Activated effector memory CD4-positive, alpha-beta T cell treated with Interleukin-2 at 50 U/mL for 16 hours (primary cell): ENCODE data around the gene ZFAND2B.

Source experiments
- DNase-seq: peaks from one replicate; pipeline ENCODE4 v3.0.0-alpha.2; 2020

ZFAND2B gene

DNA sequence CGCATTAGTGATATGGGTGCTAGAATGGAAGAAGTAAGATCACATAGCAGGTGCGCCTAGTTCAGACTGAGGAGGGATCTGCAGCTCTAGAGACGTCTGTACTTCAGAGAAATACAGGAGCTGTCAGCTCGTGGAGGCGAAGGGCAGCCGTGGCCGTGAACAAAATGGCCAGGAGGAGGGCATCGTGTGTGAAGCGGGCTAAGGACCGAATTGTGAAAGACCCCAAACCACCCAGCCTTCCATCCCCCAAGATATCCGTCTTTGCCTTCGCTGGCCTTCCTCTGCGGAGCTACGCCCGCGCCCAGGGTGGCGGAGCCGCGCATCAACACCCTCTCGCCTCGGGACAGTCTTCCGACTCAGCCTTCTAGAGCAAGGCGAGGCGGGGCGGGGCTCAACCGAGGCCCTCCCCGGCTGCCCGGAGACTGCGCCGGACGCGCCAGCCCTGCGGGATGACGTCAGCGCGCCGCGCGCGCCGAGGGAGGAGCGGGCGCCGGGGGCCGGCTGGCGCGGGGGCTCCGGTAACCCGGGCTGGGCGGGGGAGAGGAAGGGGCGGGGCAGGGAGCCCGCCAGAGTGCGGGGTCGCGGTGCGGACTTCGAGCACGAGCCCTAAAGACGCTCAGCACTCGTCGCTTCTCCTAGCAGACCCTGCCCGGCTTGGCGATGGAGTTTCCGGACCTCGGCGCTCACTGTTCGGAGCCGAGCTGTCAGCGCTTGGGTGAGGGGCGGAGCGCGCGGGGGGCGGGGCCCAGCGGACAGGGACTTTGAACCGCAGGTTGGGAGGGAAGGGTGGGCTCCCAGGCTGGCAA lies at the start of gene ZFAND2B:
Gene ZFAND2B, plus strand, starts transcription at position 455 of the 806 bp plus-strand sequence. Its CDS starts 206 bp downstream, at position 661.
- DNase-seq, result peak; percentile 93

- DNase-seq, result no peak
Observed at GRCh38 chr2:219157396-219157795, 49.2 kb upstream of the ZFAND2B start.

- DNase-seq, result no peak
Observed at GRCh38 chr2:219158025-219158424, 48.6 kb upstream of the ZFAND2B start.

DNA sequence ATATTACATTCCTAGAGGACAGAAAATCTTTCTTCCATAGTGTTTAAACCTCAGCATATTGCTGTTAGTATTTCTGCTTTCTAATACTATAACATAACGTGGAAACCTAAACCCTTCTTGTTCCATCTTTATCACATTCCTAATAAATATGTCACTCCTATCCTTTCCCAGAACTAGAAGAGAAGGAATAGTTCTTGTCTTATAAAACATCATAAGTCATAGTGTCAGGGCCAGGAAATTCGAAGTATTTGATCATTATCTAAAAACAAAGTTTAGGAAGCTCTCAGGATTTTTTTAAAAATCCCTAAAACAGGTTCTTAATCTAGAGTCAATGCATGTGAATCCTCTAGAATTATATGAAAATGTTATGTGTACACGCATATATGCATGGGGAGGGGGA lies 48.0 kb upstream of the ZFAND2B start:
- DNase-seq, result no peak

DNA sequence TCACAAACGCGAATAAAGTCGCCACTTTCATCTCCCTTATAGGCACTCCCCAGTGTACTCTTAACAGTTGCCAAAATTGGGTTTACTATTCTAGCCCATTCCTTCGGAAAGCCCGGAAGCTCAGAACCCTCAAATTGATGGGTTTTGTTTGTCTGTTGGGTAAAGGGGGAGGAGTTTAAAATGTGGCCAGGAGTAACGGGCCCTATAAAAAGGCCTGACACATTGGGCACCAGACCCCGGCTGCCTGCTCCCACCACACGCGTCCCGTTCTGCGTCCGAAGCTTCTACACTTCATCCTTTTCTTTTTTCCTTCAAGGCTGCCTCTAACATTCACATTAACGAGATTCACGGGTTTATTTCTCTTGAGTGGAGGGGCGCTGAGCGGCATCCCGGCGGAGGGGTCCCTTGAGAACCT lies 46.8 kb upstream of the ZFAND2B start:
- DNase-seq, result no peak

DNA sequence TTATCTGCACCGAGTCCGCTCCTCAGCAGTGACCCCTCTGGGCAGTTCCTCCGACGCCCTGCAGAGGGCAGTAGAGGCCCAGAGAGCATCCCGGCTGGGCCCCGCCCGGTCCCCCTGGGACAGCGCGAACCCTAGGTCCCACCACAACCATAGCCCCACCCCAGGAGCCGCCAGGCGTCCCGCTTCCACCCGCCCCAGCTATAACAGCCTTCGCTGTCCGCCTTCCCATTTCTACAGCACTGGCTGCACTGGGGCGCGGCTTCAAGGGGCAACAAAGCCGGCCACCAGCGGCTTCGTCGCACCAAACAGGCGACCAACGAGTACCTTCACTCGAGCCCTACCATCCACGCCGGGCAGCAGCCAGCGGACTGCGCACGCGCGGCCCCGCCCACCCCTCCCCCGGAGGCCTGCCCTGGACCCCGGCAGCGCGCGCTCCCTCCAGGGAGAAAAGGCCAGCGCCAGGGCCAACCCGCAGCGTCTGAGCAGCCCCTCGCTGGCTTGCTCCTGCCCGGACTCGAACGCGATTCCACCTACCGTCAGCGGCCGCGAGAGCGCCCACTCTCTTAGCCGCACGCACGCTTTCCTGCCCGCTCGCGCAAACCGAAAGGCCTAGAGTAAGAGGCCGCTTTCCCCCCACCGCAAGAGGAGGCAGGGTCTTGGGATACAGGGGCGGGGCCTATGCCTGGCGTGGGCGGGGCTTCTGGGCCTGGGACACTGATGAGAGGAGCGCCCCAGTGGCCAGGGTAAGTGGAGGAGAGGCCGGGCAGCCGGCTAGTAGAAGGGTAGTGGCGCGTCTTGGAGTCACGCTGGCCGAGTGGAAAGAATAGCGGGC lies 46.2 kb upstream of the ZFAND2B start, which contains the start of gene NHEJ1:
Gene NHEJ1, minus strand, starts transcription at position 630 of the 832 bp plus-strand sequence. CDS start 2,453 bp downstream, outside the sequence.
- DNase-seq, result peak; percentile 88

DNA sequence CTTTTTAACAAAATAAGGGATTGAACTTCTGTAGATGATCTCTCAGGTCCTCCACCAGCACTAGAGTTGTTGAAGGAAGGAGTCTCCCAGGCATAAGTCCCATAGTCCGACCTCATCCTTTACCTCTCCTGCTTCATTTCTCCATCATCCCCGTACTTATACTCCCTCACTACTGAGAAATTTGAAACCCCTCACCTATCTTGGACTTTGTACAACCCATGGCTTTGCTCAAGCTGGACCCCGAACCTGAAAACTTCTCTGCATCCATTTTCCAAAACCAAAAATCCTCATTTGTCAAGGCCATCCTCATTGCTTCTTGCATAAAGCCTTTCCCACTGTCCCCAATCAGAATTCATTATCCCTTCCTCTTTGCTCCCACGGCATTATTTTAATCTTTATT lies 45.5 kb upstream of the ZFAND2B start:
- no peak for DNase-seq

GRCh38 chr2:219163156-219163555 lies 43.4 kb upstream of the ZFAND2B start:
- no peak for DNase-seq

DNA sequence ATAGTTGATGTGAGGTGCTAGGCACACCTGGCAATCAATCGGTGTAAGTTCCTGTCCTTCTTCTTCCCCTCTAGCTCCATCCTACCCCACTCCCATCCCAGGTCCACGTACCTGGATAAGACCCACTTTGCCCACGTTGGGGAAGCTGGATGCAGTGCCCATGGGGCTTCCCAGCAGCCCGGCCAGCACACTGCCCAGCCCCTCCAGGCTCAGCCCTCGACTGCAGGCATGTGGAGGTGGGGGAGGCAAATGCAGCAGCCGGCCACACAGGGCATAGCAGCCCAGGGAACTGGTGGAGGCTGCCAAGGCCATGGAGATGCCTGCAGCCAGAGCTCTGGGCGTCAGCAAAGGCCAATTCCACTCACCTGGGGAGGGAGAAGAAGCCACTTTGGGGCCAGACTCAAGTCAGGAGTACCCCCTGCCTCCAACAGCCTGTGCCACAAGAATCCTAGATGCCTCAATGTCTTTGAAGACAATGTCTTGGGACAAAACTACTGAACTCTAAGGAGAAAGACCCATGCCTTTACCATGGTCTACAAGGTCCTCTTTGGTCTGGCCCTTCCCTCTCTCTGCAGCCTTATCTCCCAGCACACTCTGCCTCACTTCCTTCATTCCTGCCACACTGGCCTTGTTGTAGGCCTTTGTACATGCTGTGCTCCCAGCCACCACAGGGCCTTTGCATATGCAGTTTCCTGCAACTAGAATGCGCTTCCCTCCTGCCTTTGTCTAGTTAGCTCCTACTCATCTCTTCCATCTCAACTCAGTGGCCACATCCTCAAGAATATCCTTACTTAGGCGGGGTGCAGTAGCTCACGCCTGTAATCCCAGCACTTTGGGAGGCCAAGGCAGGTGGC lies 41.3 kb upstream of the ZFAND2B start:
- no peak for DNase-seq

GRCh38 chr2:219167997-219168396 lies 38.6 kb upstream of the ZFAND2B start:
- no peak for DNase-seq

- DNase-seq, result no peak
Observed at GRCh38 chr2:219168526-219168925, 38.1 kb upstream of the ZFAND2B start.

- DNase-seq, result no peak
Observed at GRCh38 chr2:219168932-219169331, 37.6 kb upstream of the ZFAND2B start.

DNA sequence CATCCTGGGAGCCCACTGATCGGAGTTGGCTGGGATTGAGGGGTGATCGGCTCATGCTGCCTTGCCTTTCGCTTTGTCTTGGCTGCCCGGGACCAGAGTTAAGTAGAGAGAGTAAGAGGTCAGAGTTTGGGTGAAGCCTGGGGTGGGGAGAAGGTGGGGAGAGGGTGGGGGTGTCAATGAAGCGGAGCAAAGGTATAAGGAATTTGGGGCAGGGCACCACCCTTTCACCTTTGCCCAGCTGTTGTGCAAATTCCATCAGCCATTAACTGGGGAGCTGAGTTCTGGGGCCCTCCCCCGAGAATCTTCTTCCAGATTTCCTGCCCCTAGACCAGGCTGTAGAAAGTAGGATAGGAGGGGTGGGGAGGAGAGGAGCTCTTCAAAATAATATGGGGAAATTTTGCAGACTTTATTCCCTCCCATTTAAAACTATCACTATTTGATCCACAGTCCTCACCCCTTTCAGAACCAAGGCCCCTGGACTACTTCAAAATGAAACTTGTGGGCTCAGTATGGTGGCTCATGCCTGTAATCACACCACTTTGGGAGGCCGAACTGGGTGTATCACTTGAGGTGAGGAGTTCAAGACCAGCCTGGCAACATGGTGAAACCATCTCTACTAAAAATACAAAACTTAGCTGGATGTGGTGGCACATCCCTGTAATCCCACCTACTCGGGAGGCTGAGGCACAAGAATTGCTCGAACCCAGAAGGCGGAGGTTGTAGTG lies 36.5 kb upstream of the ZFAND2B start, which contains the start of gene SLC23A3:
Gene SLC23A3, minus strand, starts transcription at position 100 of the 725 bp plus-strand sequence. Its CDS starts 45 bp downstream, at position 55.
- no peak for DNase-seq

DNA sequence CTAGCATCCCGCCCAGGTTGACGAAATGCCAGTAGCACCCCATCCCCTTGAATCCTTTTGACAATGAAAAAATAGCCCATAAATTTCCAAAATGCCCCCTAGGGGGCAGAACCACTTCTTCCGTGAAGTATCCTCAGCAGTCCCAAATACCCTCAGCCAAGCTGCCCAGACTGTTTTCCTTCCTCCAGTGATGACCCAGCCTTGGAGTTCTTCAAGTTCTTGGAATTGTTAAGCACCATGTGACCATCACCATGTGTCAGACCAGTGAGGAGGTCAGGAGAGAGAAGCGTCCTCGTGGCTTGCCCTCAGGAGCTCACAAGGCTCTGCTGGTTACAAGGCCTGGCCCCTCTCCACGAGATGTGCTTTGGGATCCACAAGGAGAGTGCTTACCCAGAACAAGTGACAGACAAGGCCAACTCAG lies 35.3 kb upstream of the ZFAND2B start:
- DNase-seq, result peak; percentile 8

GRCh38 chr2:219172231-219173154 lies 34.1 kb upstream of the ZFAND2B start:
- no peak for DNase-seq

DNA sequence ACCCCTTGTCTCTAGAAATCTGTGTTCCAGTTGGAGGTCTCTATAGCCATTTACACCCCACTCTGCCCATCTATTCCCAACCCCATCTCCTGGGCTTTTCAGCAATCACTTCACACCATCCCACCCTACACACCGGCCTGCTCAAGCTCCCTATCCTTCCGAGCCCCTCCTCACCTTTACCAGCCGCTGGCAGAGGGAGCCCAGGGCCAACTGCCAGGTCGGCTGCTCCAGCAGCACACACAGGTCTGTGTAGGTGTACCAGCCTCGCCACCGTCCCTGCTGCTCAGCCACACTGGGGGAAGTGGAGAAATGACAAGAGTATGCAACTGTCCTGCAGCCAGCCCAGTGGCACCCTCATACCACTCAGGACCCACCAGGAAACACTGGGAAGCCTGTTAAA lies 33.4 kb upstream of the ZFAND2B start:
- no peak for DNase-seq

DNA sequence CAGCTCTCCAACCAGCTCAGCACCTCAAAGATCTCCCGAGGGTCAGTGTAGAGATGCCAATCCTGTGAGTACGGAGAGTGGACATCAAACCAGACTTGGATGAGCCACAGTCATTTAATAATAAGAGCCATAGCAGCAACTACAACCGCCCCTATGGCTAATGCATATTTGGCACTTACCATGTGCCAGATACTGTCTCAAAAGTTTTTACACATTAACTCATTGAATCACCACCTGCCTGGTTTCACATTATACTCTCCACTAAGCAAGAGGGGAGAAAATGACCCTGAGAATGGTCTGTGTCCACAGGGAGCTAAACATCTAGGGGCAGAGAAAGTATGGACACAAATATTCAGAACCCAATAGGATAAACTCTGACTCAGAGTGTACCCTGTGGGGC lies 32.4 kb upstream of the ZFAND2B start:
- no peak for DNase-seq

DNA sequence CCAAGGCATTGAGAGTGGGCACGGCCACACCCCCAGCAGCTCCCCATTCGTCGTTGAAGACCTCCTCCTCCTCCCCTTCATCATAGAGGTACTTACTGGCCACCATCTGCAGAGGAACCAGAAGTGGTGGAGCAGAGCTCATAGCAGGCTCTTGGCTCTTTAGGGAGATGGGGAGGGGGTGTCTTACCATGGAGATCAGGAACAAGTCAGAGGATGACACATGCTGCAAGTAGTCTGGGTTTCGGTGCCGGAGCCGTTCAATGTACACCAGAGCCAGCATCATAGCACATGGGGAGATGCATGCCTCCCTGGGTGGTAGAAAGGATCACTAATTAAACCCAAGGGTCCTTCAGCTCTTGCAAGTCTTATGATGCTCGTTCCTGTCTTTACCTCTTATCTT lies 31.8 kb upstream of the ZFAND2B start:
- no peak for DNase-seq

DNA sequence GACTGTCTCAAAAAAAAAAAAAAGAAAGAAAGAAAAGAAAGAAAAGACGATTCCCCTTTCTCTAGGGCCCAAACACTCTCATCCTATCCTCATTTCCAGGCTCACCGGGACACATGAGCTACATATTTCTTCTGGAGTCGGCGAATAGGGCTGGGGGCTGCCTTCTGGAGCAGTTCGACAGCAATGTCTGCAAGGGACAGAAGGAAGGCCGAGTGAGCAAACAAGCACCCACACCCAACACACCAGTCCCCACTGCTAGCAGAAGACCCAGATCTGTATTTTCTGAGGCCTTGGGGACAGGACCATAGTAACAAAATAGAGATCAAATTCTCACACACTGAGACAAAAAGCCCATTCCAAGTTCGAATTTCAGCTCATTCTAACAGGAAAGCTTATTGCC lies 31.1 kb upstream of the ZFAND2B start:
- DNase-seq, result no peak

- peak; percentile 4 for DNase-seq
Observed at GRCh38 chr2:219175928-219176817, 30.4 kb upstream of the ZFAND2B start.
